SK-N-SH treated with all-trans-retinoic acid at 6 μM for 48 hours (cell line): ENCODE results near the gene IL1R2.

Source experiments
- BACH2 ChIP-seq: fragments of 250-450 bp; sonication (Bioruptor Pico); IDR thresholded peaks from 2 replicates; pipeline ENCODE4 v1.9.0; 2021; ENCODE audit warnings: mild to moderate bottlenecking, borderline replicate concordance
- PATZ1 ChIP-seq: fragments of 250-450 bp; sonication (Bioruptor Pico); IDR thresholded peaks from 2 replicates; pipeline ENCODE4 v1.8.0; 2020; ENCODE audit warnings: mild to moderate bottlenecking, moderate library complexity, borderline replicate concordance
- RARB ChIP-seq: fragments of 250-450 bp; sonication (Bioruptor Pico); IDR thresholded peaks from 2 replicates; pipeline ENCODE4 v1.8.0; 2021; ENCODE audit warnings: mild to moderate bottlenecking, moderate library complexity
- ZFP30 ChIP-seq: fragments of 450-650 bp; formaldehyde crosslinking; IDR thresholded peaks from 2 replicates; pipeline ENCODE4 v1.5.0; 2022; ENCODE audit warnings: mild to moderate bottlenecking, moderate library complexity
- ZNF70 ChIP-seq: fragments of 450-650 bp; formaldehyde crosslinking; IDR thresholded peaks from 2 replicates; pipeline ENCODE4 v1.5.0; 2020; ENCODE audit warnings: mild to moderate bottlenecking, moderate library complexity
- TF ChIP-seq, protein P1 (sequence below): fragments of 250-450 bp; sonication (Bioruptor Pico); IDR thresholded peaks from 2 replicates; pipeline ENCODE4 v1.8.0; 2021; ENCODE audit warnings: low read depth, mild to moderate bottlenecking, moderate library complexity, borderline replicate concordance

DNA sequence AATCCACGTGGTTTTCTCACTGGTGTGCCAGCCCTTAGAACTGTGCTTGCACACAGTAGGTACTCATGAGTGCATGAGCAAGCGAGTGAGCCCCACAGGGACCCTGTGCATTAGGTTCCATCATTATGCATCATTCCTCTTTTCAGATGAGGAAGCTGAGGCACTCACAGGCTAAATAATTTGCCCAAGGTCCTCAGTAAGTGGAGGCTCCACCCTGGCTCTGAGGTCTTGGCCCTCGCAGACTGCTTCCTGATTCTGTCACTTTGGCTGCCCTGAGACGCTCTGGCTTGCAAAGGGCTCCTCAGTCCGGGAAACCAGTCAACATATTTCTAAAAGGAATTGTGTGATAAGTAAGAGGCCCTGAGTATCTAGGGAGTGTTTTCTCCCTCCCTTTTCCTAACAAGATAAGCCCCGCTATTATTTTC, 71.7 kb downstream of the IL1R2 start:
- TF ChIP-seq BACH2 (CRISPR knock-in tag): no peak
- TF ChIP-seq PATZ1: no peak
- TF ChIP-seq, protein P1, sequence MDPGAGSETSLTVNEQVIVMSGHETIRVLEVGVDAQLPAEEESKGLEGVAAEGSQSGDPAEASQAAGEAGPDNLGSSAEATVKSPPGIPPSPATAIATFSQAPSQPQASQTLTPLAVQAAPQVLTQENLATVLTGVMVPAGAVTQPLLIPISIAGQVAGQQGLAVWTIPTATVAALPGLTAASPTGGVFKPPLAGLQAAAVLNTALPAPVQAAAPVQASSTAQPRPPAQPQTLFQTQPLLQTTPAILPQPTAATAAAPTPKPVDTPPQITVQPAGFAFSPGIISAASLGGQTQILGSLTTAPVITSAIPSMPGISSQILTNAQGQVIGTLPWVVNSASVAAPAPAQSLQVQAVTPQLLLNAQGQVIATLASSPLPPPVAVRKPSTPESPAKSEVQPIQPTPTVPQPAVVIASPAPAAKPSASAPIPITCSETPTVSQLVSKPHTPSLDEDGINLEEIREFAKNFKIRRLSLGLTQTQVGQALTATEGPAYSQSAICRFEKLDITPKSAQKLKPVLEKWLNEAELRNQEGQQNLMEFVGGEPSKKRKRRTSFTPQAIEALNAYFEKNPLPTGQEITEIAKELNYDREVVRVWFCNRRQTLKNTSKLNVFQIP (CRISPR knock-in tag): no peak
- TF ChIP-seq RARB (CRISPR knock-in tag): no peak
- no peak for TF ChIP-seq ZNF70 (CRISPR knock-in tag)
- TF ChIP-seq ZFP30 (CRISPR knock-in tag): no peak
